ENCODE measurements around the gene KRT73.

The KRT73 gene

GRCh38 chr12:52628111-52628507 is 9.8 kb upstream of the KRT73 start:
- no peak for DNase-seq (ENCODE audit: low read depth)
- TF ChIP-seq CTCF (IDR thresholded peaks at IDR 0.05; ENCODE audit: low read length, missing control alignments): no peak
- H3K4me3 ChIP-seq (replicated peaks; ENCODE audit: low read depth, low read length): no peak overlapping the region

GRCh38 chr12:52627395-52628110 is 9.2 kb upstream of the KRT73 start:
- no peak overlapping the region for H3K4me3 ChIP-seq (replicated peaks; ENCODE audit: low read depth, low read length)
- no peak for DNase-seq (ENCODE audit: low read depth)
- TF ChIP-seq CTCF (IDR thresholded peaks at IDR 0.05; ENCODE audit: low read length, missing control alignments): no peak

GRCh38 chr12:52622349-52622748 is 4.0 kb upstream of the KRT73 start:
- no peak for DNase-seq (ENCODE audit: low read depth)
- no peak for TF ChIP-seq CTCF (IDR thresholded peaks at IDR 0.05; ENCODE audit: low read length, missing control alignments)
- H3K4me3 ChIP-seq (replicated peaks; ENCODE audit: low read depth, low read length): no peak overlapping the region

GRCh38 chr12:52618866-52619265 is 507 bp upstream of the KRT73 start:
- no peak for DNase-seq (ENCODE audit: low read depth)
- no peak overlapping the region for H3K4me3 ChIP-seq (replicated peaks; ENCODE audit: low read depth, low read length)
- TF ChIP-seq CTCF (IDR thresholded peaks at IDR 0.05; ENCODE audit: low read length, missing control alignments): no peak

GRCh38 chr12:52617403-52617785 is 965 bp downstream of the KRT73 start:
- TF ChIP-seq CTCF (IDR thresholded peaks at IDR 0.05; ENCODE audit: low read length, missing control alignments): no peak
- DNase-seq (ENCODE audit: low read depth): no peak
- H3K4me3 ChIP-seq (replicated peaks; ENCODE audit: low read depth, low read length): no peak overlapping the region

- no peak overlapping the region for H3K4me3 ChIP-seq (replicated peaks; ENCODE audit: low read depth, low read length)
- no peak for DNase-seq (ENCODE audit: low read depth)
- TF ChIP-seq CTCF (IDR thresholded peaks at IDR 0.05; ENCODE audit: low read length, missing control alignments): no peak
These were observed 1.5 kb downstream of the KRT73 start for GRCh38 chr12:52616680-52617402.
